ENCODE data around the gene GEN1.

GEN1 gene

DNA sequence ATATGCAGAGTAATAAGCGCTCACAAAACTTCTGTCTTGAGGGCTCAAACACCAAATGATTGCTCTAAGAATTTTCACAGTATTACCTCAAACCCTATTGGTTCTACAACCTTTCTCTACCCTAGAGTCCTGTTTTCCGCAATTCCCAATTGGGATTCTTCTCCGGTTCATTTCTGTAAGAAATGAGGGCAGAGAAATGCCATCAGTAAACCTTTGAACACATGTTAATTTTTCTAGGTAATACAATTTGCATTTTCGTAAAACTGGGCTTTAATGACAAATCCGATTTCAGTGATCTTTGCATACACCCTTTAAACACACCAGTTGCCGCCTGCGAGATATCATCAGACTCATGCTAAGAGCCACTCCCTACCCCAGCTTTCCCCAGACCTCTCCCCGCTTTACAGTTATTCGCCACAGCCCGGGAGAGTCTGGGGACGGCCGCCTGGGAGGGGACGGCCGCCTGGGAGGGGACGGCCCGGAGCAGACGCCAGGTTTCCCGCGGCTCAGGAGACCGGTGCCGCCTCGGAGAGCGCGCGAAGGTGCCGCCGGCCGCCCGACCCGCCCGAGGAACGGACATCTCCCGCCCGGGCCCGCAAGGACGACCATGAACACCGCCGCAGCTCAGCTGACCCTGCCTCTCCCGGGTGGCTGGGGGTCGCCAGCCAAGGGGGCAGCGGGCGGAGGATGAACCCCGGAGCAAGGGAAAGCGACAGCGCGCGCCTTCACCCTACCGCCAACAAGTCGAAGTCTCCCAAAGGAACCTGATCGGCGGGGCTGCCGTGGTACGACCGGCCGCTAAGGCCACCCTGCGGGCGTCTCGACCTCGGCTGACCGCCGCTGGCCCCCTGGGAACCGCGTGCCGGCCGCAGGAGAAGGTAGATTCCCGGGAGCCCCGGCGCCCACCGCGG, 791 bp upstream of the GEN1 start:
- no peak for DNase-seq (ENCODE audit: low read depth in 2 of 2)

DNA sequence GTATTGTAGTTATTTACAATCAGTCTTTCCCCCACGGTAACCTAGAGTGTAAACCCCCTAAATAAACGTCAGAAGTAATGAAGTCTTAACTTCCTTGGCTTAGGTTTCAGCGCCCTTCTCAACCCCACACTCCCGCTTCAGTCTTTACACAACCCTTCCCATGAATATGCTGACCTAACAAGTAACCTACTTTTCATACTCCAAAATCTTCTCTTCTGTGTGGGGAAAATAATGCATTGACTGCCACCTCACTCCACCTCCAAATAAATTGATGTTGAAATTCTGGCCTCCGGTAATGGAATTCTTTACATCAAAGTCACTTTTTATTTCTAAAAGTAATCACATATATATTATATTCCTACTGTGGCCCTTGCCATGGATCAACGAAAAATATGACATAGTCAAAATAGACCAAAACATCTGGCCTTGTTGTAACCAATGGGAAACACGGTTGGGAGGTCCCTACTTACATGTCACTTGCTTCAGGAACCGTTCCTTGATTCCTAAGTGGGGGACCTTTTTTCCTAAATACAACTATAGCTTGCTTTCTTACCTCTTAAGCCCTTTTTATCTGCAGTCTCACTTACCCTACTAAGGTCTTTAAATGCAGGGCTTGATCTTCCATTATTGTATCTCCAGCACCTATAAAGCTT, 961 bp downstream of the GEN1 start:
- DNase-seq (ENCODE audit: low read depth in 2 of 2): no peak

DNA sequence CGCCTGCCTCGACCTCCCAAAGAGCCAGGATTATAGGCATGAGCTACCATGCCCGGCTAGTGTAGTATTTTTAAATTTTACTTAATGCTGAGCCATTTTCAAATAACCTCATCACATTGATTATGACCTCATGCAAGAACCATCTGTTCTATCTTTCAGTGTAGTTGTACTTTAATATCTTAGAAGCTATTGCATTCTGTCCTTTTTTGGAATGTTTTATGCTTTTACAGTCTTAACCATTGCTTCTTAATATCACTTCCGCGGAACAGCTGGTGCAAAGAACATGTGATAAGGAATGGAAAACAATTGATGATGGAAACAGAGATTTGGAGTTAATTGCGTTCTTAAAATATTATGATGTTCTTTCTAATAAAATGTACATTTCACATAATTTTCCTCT, 2.7 kb downstream of the GEN1 start:
- DNase-seq (ENCODE audit: low read depth in 2 of 2): no peak

DNA sequence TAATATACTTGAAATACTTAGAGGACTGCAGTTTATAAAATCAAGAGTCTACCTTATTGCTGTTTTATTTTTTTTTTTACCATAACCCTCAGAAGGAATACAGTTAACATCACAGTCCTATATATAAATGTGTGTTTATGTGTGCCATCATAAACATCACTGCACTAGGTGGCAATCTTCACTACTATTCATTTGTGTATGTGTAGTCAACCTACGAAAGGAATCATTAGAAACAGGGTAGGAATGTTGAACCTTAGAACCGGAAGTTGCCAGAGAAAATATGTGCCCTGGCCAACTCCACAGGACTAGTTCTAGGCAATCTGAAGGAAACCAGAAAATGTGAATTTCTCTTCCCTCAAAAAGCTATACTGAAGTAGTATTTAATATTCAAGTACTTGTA, 3.4 kb downstream of the GEN1 start:
- DNase-seq (ENCODE audit: low read depth in 2 of 2): no peak

DNA sequence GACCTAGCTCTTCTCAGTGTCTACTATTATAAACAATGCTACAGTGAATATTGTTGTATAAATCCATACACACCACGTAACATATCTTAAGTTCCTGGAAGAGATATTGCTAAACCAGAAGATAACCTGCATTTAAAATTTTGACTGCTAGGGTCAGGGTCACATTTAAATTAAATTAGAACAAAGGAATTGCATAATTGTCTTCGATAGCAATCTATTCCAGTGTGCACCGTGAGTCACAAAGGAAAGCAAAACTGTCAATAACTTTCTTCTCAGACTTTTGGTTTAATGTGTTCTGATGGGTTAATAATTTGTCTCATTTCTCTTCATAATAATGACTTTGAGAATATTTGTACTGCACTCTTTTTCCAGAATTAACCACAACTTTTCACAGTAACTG, 4.2 kb downstream of the GEN1 start:
- DNase-seq (ENCODE audit: low read depth in 2 of 2): no peak

DNA sequence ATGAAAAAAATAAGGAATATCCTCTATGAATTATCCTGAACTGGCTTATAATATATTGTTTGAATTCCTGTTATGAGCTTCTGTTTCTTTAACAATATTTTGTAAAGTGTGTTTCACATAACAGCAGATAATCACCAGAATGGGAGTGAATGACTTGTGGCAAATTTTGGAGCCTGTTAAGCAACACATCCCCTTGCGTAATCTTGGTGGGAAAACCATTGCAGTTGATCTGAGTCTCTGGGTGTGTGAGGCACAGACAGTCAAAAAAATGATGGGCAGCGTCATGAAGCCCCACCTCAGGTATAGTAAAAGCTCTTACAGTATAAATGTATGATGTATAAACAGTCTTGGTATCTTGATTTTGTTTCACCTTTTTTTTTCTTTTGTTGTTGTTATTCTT, 5.9 kb downstream of the GEN1 start:
- no peak for DNase-seq (ENCODE audit: low read depth in 2 of 2)

DNA sequence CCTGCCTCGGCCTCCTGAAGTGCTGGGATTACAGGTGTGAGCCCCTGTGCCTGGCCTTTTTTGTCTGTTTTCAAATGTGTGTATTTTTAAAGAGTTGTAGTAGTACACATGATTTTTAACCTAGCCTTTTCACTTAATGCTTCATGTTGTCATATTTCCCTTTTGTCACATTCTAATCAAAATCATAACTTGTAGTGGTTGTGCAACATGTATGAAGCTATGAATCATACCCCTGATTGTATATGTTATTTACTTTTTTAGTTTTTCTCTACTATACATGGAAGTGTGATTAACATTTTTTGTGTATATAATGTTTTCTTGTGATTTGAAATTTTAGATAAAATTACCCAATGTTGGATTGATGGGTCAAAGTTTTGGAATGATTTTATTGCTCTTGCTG, 8.5 kb downstream of the GEN1 start:
- no peak for DNase-seq (ENCODE audit: low read depth in 2 of 2)

DNA sequence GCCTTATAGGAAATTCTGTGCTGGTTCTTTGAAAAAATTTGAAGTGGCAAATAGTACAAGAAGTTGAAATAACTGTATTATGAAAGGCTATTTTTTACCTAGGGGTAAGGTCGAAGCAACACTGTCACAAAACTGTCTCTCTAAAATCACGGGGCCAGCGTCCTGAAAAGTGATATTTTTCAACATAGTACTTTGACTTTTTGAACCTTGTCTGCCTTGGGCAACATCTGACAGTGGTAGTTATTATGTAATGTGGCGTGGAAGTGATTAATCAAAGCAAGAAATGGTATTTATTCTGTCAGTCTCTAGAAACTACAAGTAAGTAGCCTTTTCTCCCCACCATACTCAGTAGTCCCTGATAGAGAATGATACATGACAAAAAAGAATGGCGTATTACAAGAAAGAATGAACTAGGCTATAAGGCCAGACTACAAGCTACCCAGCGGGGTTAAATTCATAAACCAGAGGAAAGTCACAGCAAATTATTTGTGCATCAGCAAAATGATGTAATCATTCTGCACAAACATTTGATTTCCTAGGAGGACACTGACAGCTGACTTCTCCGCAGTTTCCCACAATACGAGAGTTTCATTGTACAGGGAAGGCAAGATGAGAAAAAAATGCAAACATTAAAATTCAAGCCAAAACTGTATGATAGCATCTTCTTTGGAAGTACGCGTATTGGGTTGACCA, 9.8 kb downstream of the GEN1 start:
- no peak for DNase-seq (ENCODE audit: low read depth in 2 of 2)

DNA sequence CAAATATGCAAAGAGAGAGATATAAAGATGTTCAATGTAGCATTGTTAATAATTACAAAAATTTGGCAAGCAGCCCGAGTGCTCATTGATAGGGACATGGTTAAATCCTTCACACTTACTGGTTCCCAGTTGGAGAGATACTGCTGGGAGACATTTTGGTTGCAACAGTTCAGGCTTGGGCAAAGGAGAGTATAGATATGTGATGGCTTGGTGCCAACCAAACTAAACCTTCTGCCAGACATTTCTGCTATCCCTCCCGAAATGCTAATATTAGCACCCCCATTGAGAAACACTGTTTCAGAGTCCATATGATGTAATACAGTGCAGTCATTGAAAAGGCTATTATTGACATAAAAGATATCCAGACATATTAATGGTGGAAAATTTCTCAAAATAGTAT, 11.5 kb downstream of the GEN1 start:
- no peak for DNase-seq (ENCODE audit: low read depth in 2 of 2)

DNA sequence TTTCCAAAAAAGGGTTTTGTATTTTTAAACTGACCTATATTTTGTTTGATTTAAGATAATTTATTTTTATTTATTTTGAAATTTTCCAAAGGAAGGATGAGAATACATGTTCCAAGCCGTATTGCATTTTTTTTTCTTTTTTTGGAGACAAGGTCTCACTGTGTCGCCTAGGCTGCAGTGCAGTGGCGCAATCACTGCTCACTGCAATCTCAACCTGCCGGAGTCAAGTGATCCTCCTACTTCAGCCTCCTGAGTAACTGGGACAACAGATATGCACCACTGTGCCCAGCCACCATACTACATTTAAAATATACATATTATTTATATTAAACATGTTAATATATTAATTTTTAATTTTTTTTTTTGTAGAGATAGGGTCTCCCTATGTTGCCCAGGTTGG, 15.0 kb downstream of the GEN1 start:
- DNase-seq (ENCODE audit: low read depth in 2 of 2): no peak

DNA sequence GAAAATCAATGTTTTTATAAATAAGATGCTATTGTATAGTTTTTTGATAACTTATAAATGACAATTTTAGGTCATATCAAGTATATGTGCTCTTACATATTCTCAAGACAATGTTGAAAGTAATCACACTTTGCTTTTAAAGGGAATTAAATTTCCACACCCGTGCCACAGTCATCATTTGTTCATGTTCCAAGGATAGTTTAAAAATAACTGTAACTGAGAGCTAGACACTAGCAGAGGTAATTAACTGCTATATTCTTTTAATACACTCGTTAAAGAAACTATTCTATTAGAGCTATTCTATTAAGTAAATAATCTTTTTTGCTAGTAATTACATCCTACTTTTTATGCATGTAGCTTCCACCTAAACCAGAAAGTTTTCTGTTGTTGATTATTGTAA, 18.0 kb downstream of the GEN1 start:
- no peak for DNase-seq (ENCODE audit: low read depth in 2 of 2)

DNA sequence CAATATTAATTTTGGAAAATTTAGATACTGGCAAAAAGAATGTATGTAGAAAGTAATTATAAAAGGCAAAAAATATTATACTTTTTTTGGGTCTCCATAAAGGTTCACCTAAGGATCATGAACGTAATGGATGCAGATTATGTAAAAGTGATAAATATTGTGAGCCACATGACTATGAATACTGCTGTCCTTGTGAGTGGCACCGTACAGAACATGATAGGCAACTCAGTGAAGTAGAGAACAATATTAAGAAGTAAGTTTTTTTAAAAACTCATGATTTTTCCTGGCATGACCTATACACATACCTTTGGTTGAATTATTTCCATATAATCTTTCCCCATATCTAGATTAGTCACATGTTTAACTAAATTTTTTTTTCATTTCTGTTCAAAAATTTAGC, 18.6 kb downstream of the GEN1 start:
- DNase-seq (ENCODE audit: low read depth in 2 of 2): no peak

DNA sequence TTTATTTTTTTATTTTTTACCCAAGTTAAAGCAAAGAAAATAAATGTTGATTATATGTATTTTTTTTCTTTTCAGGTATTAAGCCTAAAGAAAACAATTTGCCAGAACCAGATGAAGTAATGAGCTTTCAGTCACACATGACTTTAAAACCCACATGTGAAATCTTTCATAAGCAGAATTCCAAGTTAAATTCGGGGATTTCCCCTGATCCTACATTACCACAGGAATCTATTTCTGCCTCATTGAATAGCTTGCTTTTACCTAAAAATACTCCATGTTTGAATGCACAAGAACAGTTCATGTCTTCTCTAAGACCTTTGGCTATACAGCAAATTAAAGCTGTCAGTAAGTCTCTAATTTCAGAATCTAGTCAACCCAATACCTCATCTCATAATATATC, 26.6 kb downstream of the GEN1 start:
- no peak for DNase-seq (ENCODE audit: low read depth in 2 of 2)

DNA sequence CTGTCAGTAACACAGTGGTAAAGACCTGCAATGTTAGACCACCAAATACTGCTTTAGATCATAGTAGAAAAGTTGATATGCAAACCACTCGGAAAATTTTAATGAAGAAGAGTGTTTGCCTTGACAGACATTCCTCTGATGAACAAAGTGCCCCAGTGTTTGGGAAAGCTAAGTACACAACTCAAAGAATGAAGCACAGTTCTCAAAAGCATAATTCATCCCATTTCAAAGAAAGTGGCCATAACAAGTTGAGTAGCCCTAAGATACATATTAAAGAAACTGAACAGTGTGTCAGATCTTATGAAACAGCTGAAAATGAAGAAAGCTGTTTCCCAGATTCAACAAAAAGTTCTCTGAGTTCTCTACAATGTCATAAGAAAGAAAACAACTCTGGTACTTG, 27.5 kb downstream of the GEN1 start:
- no peak for DNase-seq (ENCODE audit: low read depth in 2 of 2)

DNA sequence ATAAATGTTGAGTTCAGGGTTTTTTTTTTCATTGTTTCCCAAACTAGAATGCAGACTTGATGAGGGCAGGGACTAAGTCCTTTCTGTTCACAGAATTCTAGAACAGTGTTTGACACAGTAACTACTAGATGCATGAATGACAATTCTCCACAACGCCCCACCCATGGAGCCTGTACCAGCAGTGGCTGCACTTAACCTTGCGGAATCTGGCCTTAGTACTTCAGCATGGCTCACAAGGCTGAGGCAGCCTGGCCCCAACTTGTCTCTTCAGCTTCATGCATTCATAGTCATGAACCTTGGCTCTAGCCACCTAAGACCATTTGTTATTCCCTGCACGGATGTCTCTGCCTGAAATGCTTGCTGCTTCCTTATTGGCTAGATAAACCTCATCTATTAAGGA, 32.8 kb downstream of the GEN1 start:
- no peak for DNase-seq (ENCODE audit: low read depth in 2 of 2)

DNA sequence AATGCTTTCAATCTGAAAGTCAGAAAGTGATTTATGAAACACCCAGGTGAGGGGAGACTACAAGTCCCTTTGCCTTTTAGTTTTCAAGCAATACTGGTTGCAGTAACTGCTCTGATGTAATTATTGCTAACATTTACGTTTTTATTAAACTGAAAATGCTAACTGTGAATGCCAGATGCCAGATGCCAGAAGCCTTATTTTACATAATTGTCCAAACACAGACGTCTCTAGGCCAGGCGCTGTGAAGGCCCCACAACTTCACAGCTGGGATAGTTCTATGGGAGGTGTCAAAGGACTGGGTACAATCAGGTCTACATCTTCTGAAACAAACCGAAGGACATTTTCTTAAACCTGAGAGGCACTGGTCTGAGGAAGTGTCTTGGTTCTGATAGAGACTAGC, 34.8 kb downstream of the GEN1 start:
- DNase-seq (ENCODE audit: low read depth in 2 of 2): no peak

DNA sequence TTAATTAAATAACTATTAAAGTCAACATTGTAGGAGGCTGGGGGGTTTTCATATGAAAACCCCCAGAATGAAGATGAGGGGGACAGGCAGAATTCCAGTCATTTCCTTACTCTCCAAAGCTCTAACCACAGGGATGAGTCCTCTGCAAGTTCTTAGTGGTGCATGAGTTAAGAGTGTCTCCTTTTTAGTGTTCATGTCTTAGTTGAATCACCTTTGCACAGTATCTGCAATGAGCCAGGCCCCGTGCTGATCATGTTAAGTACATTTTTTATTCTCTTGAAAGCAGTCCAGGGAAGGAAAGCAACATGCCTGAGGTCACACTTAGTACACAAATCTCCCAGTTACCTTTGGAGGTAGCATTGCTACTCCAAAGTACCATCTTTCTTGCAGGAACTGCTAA, 36.6 kb downstream of the GEN1 start:
- no peak for DNase-seq (ENCODE audit: low read depth in 2 of 2)

DNA sequence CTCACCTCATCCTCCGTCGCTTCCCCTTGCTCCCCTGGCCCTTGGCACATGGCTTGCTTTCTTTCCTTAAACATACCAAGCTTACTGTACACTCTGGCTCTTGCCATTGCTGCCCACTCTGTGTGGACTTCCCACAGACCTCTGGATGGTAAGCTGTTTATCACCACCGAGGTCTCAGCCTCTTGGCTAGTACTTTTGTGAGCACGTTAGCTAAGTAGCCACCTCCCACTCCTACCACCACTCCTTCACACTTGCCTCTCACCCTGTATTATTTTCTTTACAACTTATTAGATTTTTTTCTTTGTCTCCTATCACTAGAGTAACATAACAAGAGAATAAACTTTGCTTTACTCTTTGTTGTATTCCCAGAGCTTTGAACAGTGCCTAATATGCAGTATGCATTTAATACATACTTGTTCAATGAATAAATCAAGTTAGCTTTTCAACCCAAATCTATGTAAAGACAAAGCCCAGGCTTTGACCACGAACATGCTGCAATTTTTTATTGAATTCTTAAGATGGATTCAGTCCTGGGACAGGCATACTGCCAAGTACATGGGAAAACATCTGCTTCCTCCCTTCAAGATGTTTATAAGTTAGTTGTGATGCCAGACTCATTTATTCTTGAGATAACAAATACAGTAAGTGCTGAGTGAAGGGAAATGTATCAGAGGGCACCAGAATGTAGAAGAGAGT, 37.3 kb downstream of the GEN1 start:
- DNase-seq (ENCODE audit: low read depth in 2 of 2): no peak

DNA sequence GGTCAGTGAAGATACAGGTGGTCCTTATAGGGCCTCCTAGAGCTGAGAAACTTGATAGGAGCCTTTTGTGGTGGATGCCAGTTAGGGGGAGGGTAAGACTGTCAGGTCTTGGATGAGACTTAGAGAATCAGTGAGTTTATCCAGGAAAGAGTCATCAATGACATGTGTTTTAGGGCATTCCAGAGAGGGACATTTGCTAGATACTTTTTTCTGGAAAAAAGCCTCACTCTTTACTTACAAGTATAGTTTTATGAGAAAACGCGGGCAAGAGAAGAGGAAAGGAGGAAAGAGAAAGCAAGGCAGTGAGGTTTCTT, 37.8 kb downstream of the GEN1 start:
- DNase-seq (ENCODE audit: low read depth in 2 of 2): no peak

DNA sequence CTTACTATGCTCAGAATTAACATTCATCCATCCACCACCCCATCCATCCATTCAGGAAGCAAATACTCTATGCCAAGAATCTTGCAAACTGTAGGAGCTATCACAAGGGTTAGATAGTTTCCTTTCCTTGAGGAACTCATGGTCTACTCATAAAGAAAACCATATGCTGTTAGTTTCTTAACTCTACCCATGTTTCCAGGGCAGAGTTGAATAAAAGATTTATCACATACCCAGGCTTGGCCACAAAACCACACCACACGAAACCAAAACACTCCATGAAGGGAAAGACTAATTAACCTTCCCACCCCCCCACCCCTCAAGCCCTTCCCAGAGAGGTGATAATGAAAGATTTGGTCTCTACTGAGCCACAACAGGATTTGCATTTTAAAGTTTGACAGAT, 38.6 kb downstream of the GEN1 start:
- no peak for DNase-seq (ENCODE audit: low read depth in 2 of 2)

DNA sequence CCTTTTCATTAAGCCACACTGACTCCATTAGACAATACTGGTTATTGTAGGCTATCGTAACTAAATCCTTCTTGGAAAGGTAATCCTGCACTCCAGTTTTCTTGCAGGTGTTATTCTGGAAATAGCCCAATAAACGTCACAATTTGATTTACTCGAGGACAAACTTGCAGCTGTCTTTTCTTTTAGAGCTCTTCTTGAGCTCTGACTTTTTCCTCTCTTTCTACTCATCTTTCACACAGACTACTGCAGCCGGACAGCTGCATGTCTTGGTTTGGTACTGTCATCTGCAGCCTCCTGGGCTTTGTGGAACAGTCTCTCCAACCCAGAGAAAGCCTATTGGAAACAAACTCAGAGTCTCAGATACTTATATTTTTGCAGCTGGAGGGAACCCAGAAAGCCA, 39.4 kb downstream of the GEN1 start:
- DNase-seq (ENCODE audit: low read depth in 2 of 2): no peak

DNA sequence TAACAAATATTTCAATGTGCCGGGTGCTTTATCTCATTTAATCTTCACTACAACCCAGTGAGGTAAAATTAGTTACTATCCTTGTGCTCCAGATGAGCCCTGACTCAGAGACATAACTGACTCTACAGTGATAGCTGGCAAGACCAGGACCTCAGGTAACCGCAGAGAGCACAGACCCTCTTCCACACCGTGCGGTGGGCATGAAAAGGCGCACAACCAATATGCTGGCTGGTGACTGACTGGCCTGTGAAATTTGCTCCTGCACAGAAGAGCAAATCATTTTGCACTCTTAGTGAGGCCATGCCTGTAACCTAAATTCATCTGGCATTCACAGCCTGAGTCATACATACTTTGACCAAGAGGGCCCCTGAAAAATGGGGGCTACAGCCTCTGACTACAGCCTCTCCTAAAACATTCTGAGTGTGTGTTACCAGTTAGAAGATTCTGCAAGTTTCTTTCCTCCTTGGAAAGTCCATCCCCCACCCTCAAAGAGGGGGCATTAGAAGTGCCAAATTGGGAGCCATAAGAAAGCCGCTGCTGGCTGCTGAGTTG, 39.9 kb downstream of the GEN1 start:
- no peak for DNase-seq (ENCODE audit: low read depth in 2 of 2)
